Testis (tissue), 2 donors: ENCODE data around the gene KCNV2.

Experiments used
- CTCF ChIP-seq, 3 experiments: fragments of 450-650 bp in 2 of 3; fragments of 200-600 bp in 1 of 3; sonication (generic) in 1 of 3; IDR thresholded peaks; one replicate each; pipeline ENCODE4 v1.5.1; 2016 to 2019; ENCODE audit warnings: antibody characterized with exemption in 3 of 3, mild to moderate bottlenecking in 2 of 3, moderate library complexity in 1 of 3
- POLR2A ChIP-seq: fragments of 450-650 bp; IDR thresholded peaks from one replicate; pipeline ENCODE4 v1.6.1; 2017; ENCODE audit warnings: antibody characterized with exemption, mild to moderate bottlenecking, moderate library complexity

- TF ChIP-seq CTCF (IDR thresholded peaks at IDR 0.05) (no peak), POLR2A (no peak)
Observed at GRCh38 chr9:2729721-2730120, 12.4 kb downstream of the KCNV2 start.
